Liver (tissue), 9 donors: Measurements from ENCODE around the gene SLC25A19. TPM values are rescaled to one million over a fixed set of nuclear protein-coding genes. Genes with fewer than 3 reads are reported as not detected.

Source experiments
- DNase-seq: peaks from one replicate; pipeline ENCODE4 v3.0.0-alpha.2; 2017; ENCODE audit warnings: low spot score
- H3K27ac ChIP-seq, 2 donors: one replicate each; pipeline ENCODE4 v1.7.0; 2013; ENCODE audit warnings: inconsistent platforms in 2 of 2, low read length in 2 of 2, control low read depth in 1 of 2, low read depth in 1 of 2, mild to moderate bottlenecking in 1 of 2
- H3K27me3 ChIP-seq, 4 donors: one replicate each; pipeline versions ENCODE4 v1.6.1 to v1.7.0; 2013; ENCODE audit warnings: low read length in 3 of 4, inconsistent platforms in 1 of 4, mild to moderate bottlenecking in 1 of 4, moderate library complexity in 1 of 4; ENCODE audit not compliant: control insufficient read depth in 4 of 4, insufficient read depth in 4 of 4
- H3K36me3 ChIP-seq, 4 donors: one replicate each; pipeline versions ENCODE4 v1.6.1 to v1.7.0; 2013; ENCODE audit warnings: low read length in 3 of 4, mild to moderate bottlenecking in 3 of 4, low read depth in 1 of 4, moderate library complexity in 1 of 4; ENCODE audit not compliant: control insufficient read depth in 4 of 4, insufficient read depth in 3 of 4
- H3K4me1 ChIP-seq, 4 donors: one replicate each; pipeline versions ENCODE4 v1.6.1 to v1.7.0; 2013; ENCODE audit warnings: low read length in 3 of 4, mild to moderate bottlenecking in 3 of 4, moderate library complexity in 1 of 4; ENCODE audit not compliant: control insufficient read depth in 4 of 4, insufficient read depth in 4 of 4
- H3K4me3 ChIP-seq, 3 donors: one replicate each; pipeline versions ENCODE4 v1.6.1 to v1.7.0; 2013; ENCODE audit warnings: low read length in 3 of 3, control low read depth in 1 of 3, low read depth in 1 of 3, mild to moderate bottlenecking in 1 of 3
- H3K9ac ChIP-seq, 2 donors: one replicate each; pipeline ENCODE4 v1.7.0; 2013; ENCODE audit warnings: low read length in 2 of 2, mild to moderate bottlenecking in 2 of 2, moderate library complexity in 2 of 2, control low read depth in 1 of 2, low read depth in 1 of 2
- H3K9me3 ChIP-seq, 4 donors: one replicate each; pipeline versions ENCODE4 v1.6.1 to v1.7.0; 2013; ENCODE audit warnings: low read length in 3 of 4; ENCODE audit not compliant: control insufficient read depth in 4 of 4
- ATF3 ChIP-seq: IDR thresholded peaks from 2 replicates; pipeline ENCODE4 v1.6.1; 2016; ENCODE audit warnings: antibody characterized with exemption
- CTCF ChIP-seq: fragments of 150-350 bp; IDR thresholded peaks from 2 replicates; pipeline ENCODE4 v1.5.1; 2017; ENCODE audit warnings: improper control_type of control experiment, low read depth, low read length; ENCODE audit not compliant: missing input control
- EGR1 ChIP-seq, 2 donors: IDR thresholded peaks; 2 replicates each; pipeline ENCODE4 v1.6.1; 2016 to 2018; ENCODE audit warnings: antibody characterized with exemption in 2 of 2, low read depth in 2 of 2
- FOXA1 ChIP-seq: IDR thresholded peaks from 2 replicates; pipeline ENCODE4 v1.6.1; 2016; ENCODE audit warnings: antibody characterized with exemption
- GABPA ChIP-seq, 2 donors: IDR thresholded peaks in 1 of 2; conservative IDR thresholded peaks in 1 of 2; 2 replicates each; pipeline ENCODE4 v1.6.1; 2016; ENCODE audit warnings: antibody characterized with exemption in 2 of 2, mild to moderate bottlenecking in 1 of 2, moderate library complexity in 1 of 2
- HNF4A ChIP-seq, 2 donors: conservative IDR thresholded peaks; 2 replicates each; pipeline ENCODE4 v1.6.1; 2016; ENCODE audit warnings: antibody characterized with exemption in 2 of 2, mild to moderate bottlenecking in 2 of 2
- HNF4G ChIP-seq: IDR thresholded peaks from 2 replicates; pipeline ENCODE4 v1.6.1; 2016; ENCODE audit warnings: antibody characterized with exemption
- JUND ChIP-seq, 2 donors: IDR thresholded peaks; 2 replicates each; pipeline ENCODE4 v1.6.1; 2016; ENCODE audit warnings: antibody characterized with exemption in 2 of 2
- NR2F2 ChIP-seq: IDR thresholded peaks from 2 replicates; pipeline ENCODE4 v1.6.1; 2016; ENCODE audit warnings: antibody characterized with exemption
- RAD21 ChIP-seq, 2 donors: IDR thresholded peaks; 2 replicates each; pipeline ENCODE4 v1.6.1; 2016; ENCODE audit warnings: antibody characterized with exemption in 2 of 2, mild to moderate bottlenecking in 2 of 2
- REST ChIP-seq: IDR thresholded peaks from 2 replicates; pipeline ENCODE4 v1.6.1; 2016; ENCODE audit warnings: antibody characterized with exemption, mild to moderate bottlenecking
- RXRA ChIP-seq, 2 donors: IDR thresholded peaks; 2 replicates each; pipeline ENCODE4 v1.6.1; 2017 to 2018; ENCODE audit warnings: antibody characterized with exemption in 2 of 2, mild to moderate bottlenecking in 1 of 2
- SP1 ChIP-seq: IDR thresholded peaks from 2 replicates; pipeline ENCODE4 v1.6.1; 2018; ENCODE audit warnings: antibody characterized with exemption, mild to moderate bottlenecking
- TAF1 ChIP-seq: conservative IDR thresholded peaks from 2 replicates; pipeline ENCODE4 v1.6.1; 2016; ENCODE audit warnings: antibody characterized with exemption, mild to moderate bottlenecking
- YY1 ChIP-seq: IDR thresholded peaks from 2 replicates; pipeline ENCODE4 v1.6.1; 2016; ENCODE audit warnings: antibody characterized with exemption, mild to moderate bottlenecking
- ZBTB33 ChIP-seq: IDR thresholded peaks from 2 replicates; pipeline ENCODE4 v1.6.1; 2016; ENCODE audit warnings: antibody characterized with exemption
- WGBS: extraction: QIAGEN DNeasy Blood & Tissue Kit; methylation state at CpG from one replicate; pipeline ENCODE4 v1.1.7; 2013; 5-methylcytosine and 5-hydroxymethylcytosine counted together
- polyA plus RNA-seq, 2 donors: library from polyadenylated mRNA; stranded (reverse) in 1 of 2; unstranded in 1 of 2; fragments of 200-250 nt in 1 of 2; fragments of >200 nt in 1 of 2; fragmentation: Nextera tagmentation in 1 of 2; extraction: Ambion mirVana in 1 of 2; gene quantifications; one replicate each; pipeline versions ENCODE4 v1.2.1 to v1.2.3, GENCODE V29; 2013 to 2015
- total RNA-seq, 2 donors: library from RNA; depleted of rRNA; stranded (reverse); fragments of >200 nt; gene quantifications; one replicate each; pipeline ENCODE4 v1.2.3, GENCODE V29; 2014
- donor health status: healthy.
- donor health status: healthy.
- donor health status: healthy.
- donor health status: healthy.
- donor health status: healthy.

The SLC25A19 gene
- total and polyA plus RNA-seq, 4 donors: 4.7 to 9.5 (median 6.6) TPM

- Histone ChIP-seq H3K27ac (no peak overlapping the region), H3K4me1 (peaks cover 0 to 3% (median 1%) of the 10 kb centered on the region in 4 donors), H3K36me3 (peaks cover 0 to 11% (median 2%) of the 10 kb centered on the region in 4 donors), H3K4me3 (no peak overlapping the region), H3K9ac (no peak overlapping the region), H3K27me3 (no peaks in the 10 kb centered on the region), H3K9me3 (no peaks in the 10 kb centered on the region)
- no peak for DNase-seq
- WGBS: 71% methylated on average over 7 of the region's 7 CpGs
- TF ChIP-seq GABPA (IDR thresholded peaks at IDR 0.05 in 1 of 2, conservative IDR thresholded peaks at IDR 0.05 in 1 of 2) (no peak), HNF4G (no peak), JUND (IDR thresholded peaks at IDR 0.05) (no peak), TAF1 (no peak), CTCF (no peak), RAD21 (IDR thresholded peaks at IDR 0.05) (no peak)
These were observed 36.6 kb upstream of the SLC25A19 start for GRCh38 chr17:75325827-75326225.

GRCh38 chr17:75325348-75325747 is 36.1 kb upstream of the SLC25A19 start:
- TF ChIP-seq REST: no peak
- Histone ChIP-seq H3K9me3 (no peaks in the 10 kb centered on the region), H3K9ac (no peak overlapping the region), H3K36me3 (peaks cover 0 to 15% (median 4%) of the 10 kb centered on the region in 4 donors), H3K27ac (no peak overlapping the region), H3K4me3 (no peak overlapping the region), H3K4me1 (peaks cover 0 to 3% (median 1%) of the 10 kb centered on the region in 4 donors), H3K27me3 (no peaks in the 10 kb centered on the region)
- no peak for DNase-seq
- 91% methylated on average over 6 of the region's 6 CpGs for WGBS

- Histone ChIP-seq H3K36me3 (peaks cover 4 to 33% (median 10%) of the 10 kb centered on the region in 4 donors), H3K4me3 (no peak overlapping the region), H3K27me3 (no peaks in the 10 kb centered on the region), H3K4me1 (peaks cover 0 to 3% (median 1%) of the 10 kb centered on the region in 4 donors), H3K9ac (no peak overlapping the region), H3K27ac (no peak overlapping the region), H3K9me3 (no peaks in the 10 kb centered on the region)
- no peak for DNase-seq
- 92% methylated on average over 10 of the region's 10 CpGs for WGBS
- TF ChIP-seq EGR1 (IDR thresholded peaks at IDR 0.05; ENCODE audit: low read depth in 2 of 2) (no peak), NR2F2 (no peak), YY1 (no peak), HNF4G (no peak), JUND (IDR thresholded peaks at IDR 0.05) (no peak), ATF3 (no peak), RXRA (IDR thresholded peaks at IDR 0.05) (no peak), TAF1 (no peak), FOXA1 (no peak), SP1 (no peak), HNF4A (conservative IDR thresholded peaks at IDR 0.05) (no peak), ZBTB33 (no peak), GABPA (IDR thresholded peaks at IDR 0.05 in 1 of 2, conservative IDR thresholded peaks at IDR 0.05 in 1 of 2) (no peak), REST (no peak)
These were observed 32.3 kb upstream of the SLC25A19 start for GRCh38 chr17:75321506-75321905.
